ENCODE data around the gene EPS8.
A peak's percentile ranks its signal among the peaks of the same experiment; 100 is the strongest.

Gene EPS8

DNA sequence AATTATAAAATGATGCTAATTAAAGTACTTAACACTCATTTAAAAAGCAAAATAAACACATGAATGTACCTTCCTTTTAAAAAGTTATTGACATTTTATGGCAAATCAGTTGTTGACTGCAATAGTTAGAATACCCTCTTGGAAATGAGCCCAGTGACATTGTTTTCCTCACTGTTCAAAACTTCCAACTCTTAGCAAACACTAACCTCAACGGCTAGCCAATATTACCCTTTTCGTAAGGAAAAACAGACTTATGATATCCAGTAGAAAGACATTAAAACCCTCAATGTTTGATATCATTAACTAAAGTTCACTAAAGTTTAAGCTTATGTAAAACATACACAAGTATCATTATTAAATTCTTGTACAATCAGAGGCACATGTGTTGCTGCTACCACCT lies 83.6 kb downstream of the EPS8 start:
- no peaks in the 10 kb centered on the region for H3K9me3 ChIP-seq (ENCODE audit: control insufficient read depth in 2 of 2, low read length in 2 of 2)
- no peaks in the 10 kb centered on the region for H3K36me3 ChIP-seq (ENCODE audit: control insufficient read depth in 2 of 2, insufficient read depth in 2 of 2, low read length in 2 of 2)
- peaks cover 4% of the 10 kb centered on the region for H3K4me1 ChIP-seq (ENCODE audit: control insufficient read depth, insufficient read depth, low read length)
- H3K27me3 ChIP-seq (ENCODE audit: control insufficient read depth in 1 of 2, insufficient read depth in 2 of 2, low read length in 2 of 2): no peaks in the 10 kb centered on the region
- H3K9ac ChIP-seq (ENCODE audit: low read length in 2 of 2): no peak overlapping the region
- H3K4me3 ChIP-seq (ENCODE audit: low read length in 2 of 2): no peak overlapping the region
- no peak overlapping the region for H3K27ac ChIP-seq (ENCODE audit: low read length)

DNA sequence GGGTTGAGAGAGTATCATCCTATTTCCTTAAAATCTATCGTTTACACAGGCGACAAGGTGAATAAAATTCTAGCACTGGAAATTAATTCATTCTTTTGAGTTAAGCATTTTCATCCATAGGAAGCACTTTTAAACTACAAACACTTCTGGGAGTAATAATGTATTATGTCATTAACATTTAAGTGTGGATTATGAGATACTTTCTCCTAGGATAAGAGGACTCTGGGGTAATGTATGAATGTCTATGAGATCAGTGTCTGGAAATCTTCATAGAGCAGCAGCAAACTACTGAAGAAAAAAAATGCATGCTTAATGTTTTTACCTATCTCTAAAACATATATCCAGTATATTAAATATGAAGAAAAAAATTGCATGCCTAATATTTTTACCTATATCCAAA lies 86.9 kb downstream of the EPS8 start:
- Histone ChIP-seq H3K9ac (ENCODE audit: low read length in 2 of 2) (no peak overlapping the region), H3K27ac (ENCODE audit: low read length) (peak overlapping the region; percentile 0), H3K9me3 (ENCODE audit: control insufficient read depth in 2 of 2, low read length in 2 of 2) (no peaks in the 10 kb centered on the region), H3K27me3 (ENCODE audit: control insufficient read depth in 1 of 2, insufficient read depth in 2 of 2, low read length in 2 of 2) (no peaks in the 10 kb centered on the region), H3K36me3 (ENCODE audit: control insufficient read depth in 2 of 2, insufficient read depth in 2 of 2, low read length in 2 of 2) (no peaks in the 10 kb centered on the region), H3K4me3 (ENCODE audit: low read length in 2 of 2) (no peak overlapping the region), H3K4me1 (ENCODE audit: control insufficient read depth, insufficient read depth, low read length) (peaks cover 4% of the 10 kb centered on the region)

DNA sequence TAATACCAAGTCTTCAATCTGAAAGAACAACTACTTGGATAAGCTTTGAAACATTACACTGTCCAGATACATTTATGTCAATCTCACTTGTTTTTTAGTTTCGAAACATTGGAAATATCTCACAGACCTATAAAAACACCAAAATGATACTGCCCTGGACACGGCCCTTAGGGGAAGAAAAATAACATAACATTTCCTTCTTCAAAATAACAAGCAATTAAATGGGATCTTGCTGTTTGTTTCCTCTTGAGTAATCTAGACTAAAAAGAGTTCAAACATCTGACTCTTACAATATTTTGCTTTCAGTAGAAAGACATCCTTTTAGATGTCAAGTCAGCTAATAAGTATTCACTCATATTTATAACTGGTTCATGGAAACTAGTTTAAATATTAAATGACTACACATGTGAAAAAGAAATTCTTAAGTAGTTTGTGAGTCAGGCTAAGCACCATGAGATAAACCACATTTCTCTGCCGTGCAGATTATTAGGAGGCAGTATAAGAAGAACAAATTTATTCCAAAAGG lies 87.5 kb downstream of the EPS8 start:
- peaks cover 4% of the 10 kb centered on the region for H3K4me1 ChIP-seq (ENCODE audit: control insufficient read depth, insufficient read depth, low read length)
- no peak overlapping the region for H3K4me3 ChIP-seq (ENCODE audit: low read length in 2 of 2)
- peak overlapping the region; percentile 0 for H3K27ac ChIP-seq (ENCODE audit: low read length)
- H3K9ac ChIP-seq (ENCODE audit: low read length in 2 of 2): no peak overlapping the region
- no peaks in the 10 kb centered on the region for H3K9me3 ChIP-seq (ENCODE audit: control insufficient read depth in 2 of 2, low read length in 2 of 2)
- H3K27me3 ChIP-seq (ENCODE audit: control insufficient read depth in 1 of 2, insufficient read depth in 2 of 2, low read length in 2 of 2): no peaks in the 10 kb centered on the region
- H3K36me3 ChIP-seq (ENCODE audit: control insufficient read depth in 2 of 2, insufficient read depth in 2 of 2, low read length in 2 of 2): no peaks in the 10 kb centered on the region

DNA sequence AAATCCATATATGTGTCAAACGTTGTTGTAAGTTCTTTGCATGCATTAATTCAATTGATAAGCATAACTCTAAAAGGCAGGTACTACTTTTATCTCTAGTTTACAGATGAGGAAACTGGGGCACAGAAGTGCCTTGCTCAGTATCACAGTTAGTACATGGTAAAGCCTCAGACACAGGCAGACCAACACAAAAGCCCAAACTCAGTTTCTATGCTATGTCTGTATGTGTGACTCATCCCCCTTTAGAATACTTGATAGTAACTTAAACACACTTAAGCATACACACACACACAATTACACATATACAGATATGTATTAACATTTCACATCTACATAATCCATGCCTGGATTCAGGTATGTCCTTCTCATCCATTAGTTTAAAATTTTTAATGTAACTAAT lies 88.0 kb downstream of the EPS8 start:
- H3K9ac ChIP-seq (ENCODE audit: low read length in 2 of 2): no peak overlapping the region
- H3K9me3 ChIP-seq (ENCODE audit: control insufficient read depth in 2 of 2, low read length in 2 of 2): no peaks in the 10 kb centered on the region
- H3K27me3 ChIP-seq (ENCODE audit: control insufficient read depth in 1 of 2, insufficient read depth in 2 of 2, low read length in 2 of 2): no peaks in the 10 kb centered on the region
- no peak overlapping the region for H3K27ac ChIP-seq (ENCODE audit: low read length)
- H3K36me3 ChIP-seq (ENCODE audit: control insufficient read depth in 2 of 2, insufficient read depth in 2 of 2, low read length in 2 of 2): no peaks in the 10 kb centered on the region
- H3K4me1 ChIP-seq (ENCODE audit: control insufficient read depth, insufficient read depth, low read length): peaks cover 4% of the 10 kb centered on the region
- H3K4me3 ChIP-seq (ENCODE audit: low read length in 2 of 2): no peak overlapping the region

DNA sequence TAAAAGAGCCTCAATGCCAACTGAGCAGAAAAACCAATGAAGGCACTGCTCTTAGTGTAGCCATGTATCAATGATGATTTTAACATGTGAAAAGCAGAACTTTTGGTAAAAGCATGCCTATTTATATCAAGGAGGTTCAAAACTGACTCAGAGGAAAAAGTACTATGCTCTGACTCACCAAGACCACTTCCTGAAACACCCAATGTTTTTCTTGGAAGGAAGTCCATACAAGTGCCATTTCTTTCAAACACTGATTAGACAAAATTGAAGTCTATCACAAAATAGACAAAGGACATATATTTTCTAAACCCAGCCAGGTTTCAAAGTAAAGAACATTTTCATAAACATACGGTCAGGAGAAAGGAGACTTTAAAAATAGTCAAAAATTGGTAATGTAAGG lies 88.6 kb downstream of the EPS8 start:
- H3K9me3 ChIP-seq (ENCODE audit: control insufficient read depth in 2 of 2, low read length in 2 of 2): no peaks in the 10 kb centered on the region
- no peaks in the 10 kb centered on the region for H3K27me3 ChIP-seq (ENCODE audit: control insufficient read depth in 1 of 2, insufficient read depth in 2 of 2, low read length in 2 of 2)
- no peaks in the 10 kb centered on the region for H3K36me3 ChIP-seq (ENCODE audit: control insufficient read depth in 2 of 2, insufficient read depth in 2 of 2, low read length in 2 of 2)
- H3K4me1 ChIP-seq (ENCODE audit: control insufficient read depth, insufficient read depth, low read length): peaks cover 4% of the 10 kb centered on the region
- no peak overlapping the region for H3K27ac ChIP-seq (ENCODE audit: low read length)
- H3K9ac ChIP-seq (ENCODE audit: low read length in 2 of 2): no peak overlapping the region
- no peak overlapping the region for H3K4me3 ChIP-seq (ENCODE audit: low read length in 2 of 2)

DNA sequence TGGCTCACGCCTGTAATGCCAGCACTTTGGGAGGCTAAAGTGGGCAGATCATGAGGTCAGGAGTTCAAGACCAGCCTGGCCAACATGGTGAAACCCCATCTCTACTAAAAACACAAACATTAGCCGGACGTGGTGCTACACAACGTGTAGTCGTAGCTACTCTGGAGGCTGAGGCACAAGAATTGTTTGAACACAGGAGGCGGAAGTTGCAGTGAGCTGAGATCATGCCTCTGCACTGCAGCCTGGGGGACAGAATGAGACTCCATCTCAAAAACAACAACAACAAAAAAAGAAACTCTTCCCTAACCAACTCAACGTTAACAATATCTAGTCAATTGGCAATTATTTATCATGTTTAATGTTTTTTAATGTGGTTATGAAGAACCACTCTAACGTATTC lies 89.3 kb downstream of the EPS8 start:
- no peak overlapping the region for H3K4me3 ChIP-seq (ENCODE audit: low read length in 2 of 2)
- H3K27ac ChIP-seq (ENCODE audit: low read length): no peak overlapping the region
- no peaks in the 10 kb centered on the region for H3K36me3 ChIP-seq (ENCODE audit: control insufficient read depth in 2 of 2, insufficient read depth in 2 of 2, low read length in 2 of 2)
- no peak overlapping the region for H3K9ac ChIP-seq (ENCODE audit: low read length in 2 of 2)
- no peaks in the 10 kb centered on the region for H3K27me3 ChIP-seq (ENCODE audit: control insufficient read depth in 1 of 2, insufficient read depth in 2 of 2, low read length in 2 of 2)
- peaks cover 4% of the 10 kb centered on the region for H3K4me1 ChIP-seq (ENCODE audit: control insufficient read depth, insufficient read depth, low read length)
- no peaks in the 10 kb centered on the region for H3K9me3 ChIP-seq (ENCODE audit: control insufficient read depth in 2 of 2, low read length in 2 of 2)

DNA sequence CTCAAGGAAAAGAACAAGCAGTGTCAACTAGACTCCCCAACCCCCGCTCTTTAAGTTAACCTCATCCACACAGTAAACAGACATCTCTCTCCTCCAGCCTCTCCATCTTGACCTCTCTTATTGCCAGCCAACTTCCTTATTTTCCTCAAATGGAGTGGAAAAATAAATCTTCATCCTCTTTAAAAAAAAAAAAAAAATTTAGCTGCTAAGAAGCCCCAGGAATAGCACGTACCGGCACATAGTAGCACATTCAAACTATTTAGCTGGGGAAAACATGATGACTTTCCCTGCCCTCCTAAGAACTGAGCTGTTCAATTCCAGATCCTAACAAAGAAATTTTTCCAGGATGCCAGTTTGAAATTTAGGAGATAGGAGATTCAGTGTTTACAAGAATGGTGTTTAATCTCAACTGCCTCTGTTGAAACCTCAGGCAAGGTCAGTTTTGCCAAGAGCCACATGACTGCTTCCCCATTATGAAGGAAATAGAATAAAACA lies 90.8 kb downstream of the EPS8 start:
- Histone ChIP-seq H3K4me3 (ENCODE audit: low read length in 2 of 2) (peak overlapping the region in 1 of 2 donors; percentile 36), H3K27me3 (ENCODE audit: control insufficient read depth in 1 of 2, insufficient read depth in 2 of 2, low read length in 2 of 2) (no peaks in the 10 kb centered on the region), H3K4me1 (ENCODE audit: control insufficient read depth, insufficient read depth, low read length) (peaks cover 4% of the 10 kb centered on the region), H3K36me3 (ENCODE audit: control insufficient read depth in 2 of 2, insufficient read depth in 2 of 2, low read length in 2 of 2) (no peaks in the 10 kb centered on the region), H3K27ac (ENCODE audit: low read length) (peak overlapping the region; percentile 8), H3K9ac (ENCODE audit: low read length in 2 of 2) (peak overlapping the region in 1 of 2 donors; percentile 47), H3K9me3 (ENCODE audit: control insufficient read depth in 2 of 2, low read length in 2 of 2) (no peaks in the 10 kb centered on the region)

DNA sequence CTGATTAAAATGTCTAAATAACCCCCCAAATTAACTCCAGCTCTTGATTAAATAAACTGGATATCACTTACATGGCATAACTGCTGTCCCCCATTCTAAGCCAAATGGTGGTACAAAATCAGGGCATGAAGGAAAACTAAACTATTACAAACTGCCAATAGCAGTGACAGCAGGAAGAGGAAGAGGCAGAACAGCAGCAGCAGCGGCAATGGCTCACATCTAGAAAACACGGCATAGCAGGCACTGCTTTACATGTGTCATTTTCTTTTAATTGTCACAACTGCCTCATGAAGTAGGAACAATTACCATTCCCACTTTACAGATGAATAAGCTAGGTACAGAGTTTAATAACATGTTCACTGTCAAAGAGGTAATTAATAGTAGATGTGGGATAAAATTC lies 92.0 kb downstream of the EPS8 start:
- Histone ChIP-seq H3K9ac (ENCODE audit: low read length in 2 of 2) (no peak overlapping the region), H3K9me3 (ENCODE audit: control insufficient read depth in 2 of 2, low read length in 2 of 2) (no peaks in the 10 kb centered on the region), H3K27me3 (ENCODE audit: control insufficient read depth in 1 of 2, insufficient read depth in 2 of 2, low read length in 2 of 2) (no peaks in the 10 kb centered on the region), H3K27ac (ENCODE audit: low read length) (no peak overlapping the region), H3K4me3 (ENCODE audit: low read length in 2 of 2) (peak overlapping the region in 1 of 2 donors; percentile 22), H3K36me3 (ENCODE audit: control insufficient read depth in 2 of 2, insufficient read depth in 2 of 2, low read length in 2 of 2) (no peaks in the 10 kb centered on the region), H3K4me1 (ENCODE audit: control insufficient read depth, insufficient read depth, low read length) (peaks cover 3% of the 10 kb centered on the region)

DNA sequence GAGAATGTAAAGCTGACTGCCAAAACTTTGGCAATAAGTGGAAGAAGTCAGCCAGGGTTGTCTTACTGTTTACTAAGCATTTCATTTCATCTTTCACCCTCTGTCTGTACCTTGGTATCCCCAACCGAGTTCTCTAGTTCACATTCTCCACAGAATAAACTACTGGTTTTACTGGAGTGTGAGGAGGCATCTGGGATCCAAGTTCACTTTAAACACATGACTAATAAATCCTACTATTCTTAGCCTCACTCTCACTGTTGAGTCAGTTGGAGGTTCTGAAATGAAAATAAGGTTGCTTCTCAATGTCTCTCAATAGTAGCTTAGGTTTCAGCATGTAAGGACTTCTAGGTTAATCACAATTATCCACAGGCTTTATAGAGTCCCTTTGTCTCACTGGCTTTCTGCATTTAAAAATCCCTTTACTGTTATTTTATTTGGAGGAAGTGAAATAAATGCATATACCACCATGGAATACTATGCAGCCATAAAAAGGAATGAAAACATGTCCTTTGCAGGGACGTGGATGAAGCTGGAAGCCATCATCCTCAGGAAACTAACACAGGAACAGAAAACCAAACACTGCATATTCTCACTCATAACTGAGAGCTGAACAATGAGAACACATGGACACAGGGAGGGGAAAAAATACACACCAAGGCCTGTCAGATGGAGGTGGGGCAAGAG lies 95.8 kb downstream of the EPS8 start:
- Histone ChIP-seq H3K4me1 (ENCODE audit: control insufficient read depth, insufficient read depth, low read length) (peaks cover 1% of the 10 kb centered on the region), H3K36me3 (ENCODE audit: control insufficient read depth in 2 of 2, insufficient read depth in 2 of 2, low read length in 2 of 2) (no peaks in the 10 kb centered on the region), H3K9me3 (ENCODE audit: control insufficient read depth in 2 of 2, low read length in 2 of 2) (no peaks in the 10 kb centered on the region), H3K4me3 (ENCODE audit: low read length in 2 of 2) (no peak overlapping the region), H3K27me3 (ENCODE audit: control insufficient read depth in 1 of 2, insufficient read depth in 2 of 2, low read length in 2 of 2) (no peaks in the 10 kb centered on the region), H3K27ac (ENCODE audit: low read length) (no peak overlapping the region), H3K9ac (ENCODE audit: low read length in 2 of 2) (no peak overlapping the region)

DNA sequence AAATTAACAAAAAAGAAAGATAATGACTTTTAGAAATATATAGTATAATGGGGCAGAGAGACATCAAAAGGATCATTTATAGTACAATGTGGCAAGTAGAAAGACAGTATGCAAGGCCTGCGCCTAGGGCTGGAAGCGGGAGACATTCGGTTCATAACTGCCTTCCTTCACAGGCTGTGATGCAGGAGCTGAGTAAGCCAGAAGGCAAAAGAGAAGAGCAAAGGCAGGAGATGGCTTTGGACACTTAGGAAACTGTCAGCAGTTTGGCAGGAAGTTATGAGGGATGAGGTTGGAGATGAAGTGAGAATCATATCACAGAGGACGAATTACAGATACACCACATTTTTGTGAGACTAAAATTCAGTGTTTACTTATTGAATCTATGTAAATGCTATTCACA lies 97.8 kb downstream of the EPS8 start:
- peaks cover 2% of the 10 kb centered on the region for H3K4me1 ChIP-seq (ENCODE audit: control insufficient read depth, insufficient read depth, low read length)
- H3K27ac ChIP-seq (ENCODE audit: low read length): no peak overlapping the region

DNA sequence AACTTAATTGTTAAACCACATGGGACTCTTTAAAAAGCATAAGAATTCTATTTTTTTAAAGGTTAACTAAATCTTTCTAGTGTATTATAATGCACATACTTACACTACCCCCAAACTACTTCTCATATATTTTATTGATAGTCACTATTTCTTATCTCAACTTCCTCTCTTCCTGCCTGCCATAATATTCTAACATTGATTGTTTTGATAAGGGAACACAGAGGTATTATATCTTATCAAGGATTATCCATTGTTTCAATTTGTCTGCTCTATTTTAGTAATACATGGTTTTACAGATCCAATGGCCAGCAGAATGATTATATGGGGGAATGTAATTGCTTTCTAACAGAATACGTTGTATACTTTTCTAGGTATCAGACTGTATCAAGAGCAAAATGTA lies 98.9 kb downstream of the EPS8 start:
- H3K4me3 ChIP-seq (ENCODE audit: low read length in 2 of 2): no peak overlapping the region
- no peaks in the 10 kb centered on the region for H3K27me3 ChIP-seq (ENCODE audit: control insufficient read depth in 1 of 2, insufficient read depth in 2 of 2, low read length in 2 of 2)
- no peaks in the 10 kb centered on the region for H3K36me3 ChIP-seq (ENCODE audit: control insufficient read depth in 2 of 2, insufficient read depth in 2 of 2, low read length in 2 of 2)
- no peak overlapping the region for H3K27ac ChIP-seq (ENCODE audit: low read length)
- H3K9me3 ChIP-seq (ENCODE audit: control insufficient read depth in 2 of 2, low read length in 2 of 2): no peaks in the 10 kb centered on the region
- H3K4me1 ChIP-seq (ENCODE audit: control insufficient read depth, insufficient read depth, low read length): peaks cover 2% of the 10 kb centered on the region
- H3K9ac ChIP-seq (ENCODE audit: low read length in 2 of 2): no peak overlapping the region

More for the DNA sequence above, 97.8 kb downstream of the EPS8 start:
- no peaks in the 10 kb centered on the region for H3K9me3 ChIP-seq (ENCODE audit: control insufficient read depth in 2 of 2, low read length in 2 of 2)
- no peak overlapping the region for H3K4me3 ChIP-seq (ENCODE audit: low read length in 2 of 2)
- no peak overlapping the region for H3K9ac ChIP-seq (ENCODE audit: low read length in 2 of 2)
- H3K27me3 ChIP-seq (ENCODE audit: control insufficient read depth in 1 of 2, insufficient read depth in 2 of 2, low read length in 2 of 2): no peaks in the 10 kb centered on the region
- H3K36me3 ChIP-seq (ENCODE audit: control insufficient read depth in 2 of 2, insufficient read depth in 2 of 2, low read length in 2 of 2): no peaks in the 10 kb centered on the region
